Endothelial cell of umbilical vein (primary cell): ENCODE data around the gene KTN1. TPM values are rescaled to one million over a fixed set of nuclear protein-coding genes. Genes with fewer than 3 reads are reported as not detected.

Experiments
- BruUV-seq: library from RNA; stranded (reverse); fragments of 400-500 nt; replicated peaks from 2 replicates; lab custom pipeline; 2021; lab: Mats Ljungman, UMichigan
- CTCF ChIA-PET: fragments of 300-600, 350-600 bp; sonication (Branson Sonifier 250); formaldehyde crosslinking; loops from one replicate; lab custom pipeline; 2021; ENCODE audit warnings: antibody characterized with exemption, inconsistent platforms; lab: Charles Lee
- POLR2A ChIA-PET: fragments of 300-600, 350-600 bp; sonication (Branson Sonifier 250); formaldehyde crosslinking; loops from one replicate; lab custom pipeline; 2021; ENCODE audit warnings: antibody characterized with exemption, inconsistent platforms; lab: Charles Lee
- DNase-seq: peaks from one replicate; pipeline ENCODE4 v3.0.0-alpha.2; 2011; ENCODE audit warnings: low read depth, low spot score
- FAIRE-seq: peaks from 2 replicates; lab custom pipeline; 2011; peaks lifted over from hg19 to GRCh38; lab: Jason Lieb, UNC
- H2AFZ ChIP-seq: 2 replicates; pipeline ENCODE4 v1.6.0; 2012; ENCODE audit warnings: low read depth, low read length, control low read depth, inconsistent platforms
- H3K27ac ChIP-seq: 2 replicates; pipeline ENCODE4 v1.5.1; 2011; ENCODE audit warnings: low read depth, mild to moderate bottlenecking, control low read depth, low read length, moderate library complexity; ENCODE audit not compliant: insufficient read depth
- H3K27me3 ChIP-seq, 2 experiments: 2 replicates each; pipeline versions ENCODE4 v1.6.0 to v1.6.1; 2011; ENCODE audit warnings: low read length in 2 of 2, mixed read lengths in 1 of 2; ENCODE audit not compliant: control insufficient read depth in 2 of 2, insufficient read depth in 2 of 2
- H3K36me3 ChIP-seq, 2 experiments: 2 replicates in 1 of 2; 3 replicates in 1 of 2; pipeline ENCODE4 v1.5.1; 2011; ENCODE audit warnings: low read length in 2 of 2, mild to moderate bottlenecking in 1 of 2, moderate library complexity in 1 of 2; ENCODE audit not compliant: control insufficient read depth in 2 of 2, insufficient read depth in 2 of 2; ENCODE audit errors: extremely low read depth in 1 of 2
- H3K4me1 ChIP-seq: 3 replicates; pipeline ENCODE4 v1.5.1; 2011; ENCODE audit warnings: mild to moderate bottlenecking, low read length; ENCODE audit not compliant: control insufficient read depth, insufficient read depth; ENCODE audit errors: extremely low read depth
- H3K4me2 ChIP-seq: 2 replicates; pipeline ENCODE4 v1.6.1; 2011; ENCODE audit warnings: low read length, control low read depth, mixed read lengths; ENCODE audit not compliant: insufficient read depth
- H3K4me3 ChIP-seq, 3 experiments: fragments of 200-600 bp in 1 of 3; sonication (generic), shearing (Covaris generic) in 1 of 3; replicated peaks in 1 of 3; 2 replicates each; pipeline ENCODE4 v1.5.1; 2011 to 2016; ENCODE audit warnings: control low read depth in 3 of 3, low read length in 3 of 3, mild to moderate bottlenecking in 2 of 3, inconsistent platforms in 1 of 3, low read depth in 1 of 3, moderate library complexity in 1 of 3; ENCODE audit not compliant: insufficient read depth in 1 of 3
- H3K79me2 ChIP-seq: 2 replicates; pipeline ENCODE4 v1.6.0; 2012; ENCODE audit warnings: low read length, inconsistent platforms; ENCODE audit not compliant: control insufficient read depth, insufficient read depth
- H3K9ac ChIP-seq: replicated peaks from 2 replicates; pipeline ENCODE3; 2011; ENCODE audit warnings: low read length, control low read depth; ENCODE audit not compliant: insufficient read depth; ENCODE audit errors: extremely low read depth
- H3K9me1 ChIP-seq: replicated peaks from 3 replicates; pipeline ENCODE4 v1.6.0; 2011; ENCODE audit warnings: mild to moderate bottlenecking, low read length; ENCODE audit not compliant: control insufficient read depth, insufficient read depth; ENCODE audit errors: extremely low read depth
- H3K9me3 ChIP-seq: replicated peaks from 2 replicates; pipeline ENCODE4 v1.5.1; 2012; ENCODE audit warnings: low read length, inconsistent platforms; ENCODE audit not compliant: control insufficient read depth, insufficient read depth
- H4K20me1 ChIP-seq: replicated peaks from 2 replicates; pipeline ENCODE3; 2011; ENCODE audit warnings: mild to moderate bottlenecking, low read length; ENCODE audit not compliant: control insufficient read depth, insufficient read depth; ENCODE audit errors: extremely low read depth
- CTCF ChIP-seq, 2 donors: IDR thresholded peaks; 1 replicate in 1 of 2; 2 replicates in 1 of 2; pipeline ENCODE4 v1.5.1; 2011; ENCODE audit warnings: low read length in 2 of 2, mild to moderate bottlenecking in 2 of 2, moderate library complexity in 2 of 2, control low read depth in 1 of 2, inconsistent platforms in 1 of 2, low read depth in 1 of 2; ENCODE audit not compliant: insufficient read depth in 1 of 2; ENCODE audit errors: extremely low read depth in 1 of 2
- EZH2 ChIP-seq: IDR thresholded peaks from 2 replicates; pipeline ENCODE4 v1.6.1; 2012; ENCODE audit warnings: borderline replicate concordance, low read depth, mild to moderate bottlenecking, moderate library complexity, low read length, inconsistent platforms; ENCODE audit not compliant: severe bottlenecking
- FOS ChIP-seq: IDR thresholded peaks from 2 replicates; pipeline ENCODE4 v1.6.1; 2011; ENCODE audit warnings: mild to moderate bottlenecking, low read length, moderate library complexity, borderline replicate concordance; ENCODE audit not compliant: insufficient read depth
- GATA2 ChIP-seq: IDR thresholded peaks from 2 replicates; pipeline ENCODE4 v1.7.0; 2011; ENCODE audit warnings: low read depth, mild to moderate bottlenecking, moderate library complexity, mixed read lengths, low read length; ENCODE audit not compliant: insufficient read length, insufficient read depth
- JUN ChIP-seq: IDR thresholded peaks from 2 replicates; pipeline ENCODE4 v1.6.1; 2011; ENCODE audit warnings: borderline replicate concordance, low read depth; ENCODE audit not compliant: insufficient read length, insufficient read depth
- MAX ChIP-seq: IDR thresholded peaks from 2 replicates; pipeline ENCODE4 v1.6.1; 2011; ENCODE audit not compliant: insufficient read depth, insufficient read length
- MYC ChIP-seq: IDR thresholded peaks from one replicate; pipeline ENCODE4 v1.6.1; 2011; ENCODE audit warnings: mild to moderate bottlenecking, low read depth, low read length
- POLR2A ChIP-seq: IDR thresholded peaks from 2 replicates; pipeline ENCODE4 v1.6.1; 2012; ENCODE audit warnings: low read depth, mild to moderate bottlenecking, control low read depth, low read length
- POLR2AphosphoS5 ChIP-seq: IDR thresholded peaks from 2 replicates; pipeline ENCODE4 v1.6.1; 2012; ENCODE audit warnings: low read depth, mild to moderate bottlenecking, control low read depth, low read length, moderate library complexity; ENCODE audit not compliant: insufficient read depth
- dilution Hi-C: fragments of 300-500 bp; cut with MboI; formaldehyde crosslinking; loops from one replicate; pipeline ENCODE4 v1.15.0; 2019; ENCODE audit warnings: low sequenced_read_pairs; ENCODE audit not compliant: extremely low pct_ligation_motif_present
- intact Hi-C: fragments of 100-400 bp; cut with micrococcal nuclease; formaldehyde crosslinking; loops from one replicate; pipeline ENCODE4 v1.10.0; 2022
- polyA plus RNA-seq, 4 experiments: library from polyadenylated mRNA; depleted of rRNA in 3 of 4; stranded (reverse) in 3 of 4; unstranded in 1 of 4; fragments of >200 nt; gene quantifications; 2 replicates each; pipeline versions ENCODE4 v1.2.1 to v1.2.3, GENCODE V29; 2011 to 2012; ENCODE audit warnings: missing spikeins in 1 of 4
- total RNA-seq: library from RNA; stranded (reverse); gene quantifications from 2 replicates; pipeline ENCODE4 v1.2.3, GENCODE V29; 2021

The KTN1 gene
- total and polyA plus RNA-seq, 2 donors (not counting 3 experiments of a cell fraction or from before 2014, with no cell fraction given) = 33.2 to 148 TPM

DNA sequence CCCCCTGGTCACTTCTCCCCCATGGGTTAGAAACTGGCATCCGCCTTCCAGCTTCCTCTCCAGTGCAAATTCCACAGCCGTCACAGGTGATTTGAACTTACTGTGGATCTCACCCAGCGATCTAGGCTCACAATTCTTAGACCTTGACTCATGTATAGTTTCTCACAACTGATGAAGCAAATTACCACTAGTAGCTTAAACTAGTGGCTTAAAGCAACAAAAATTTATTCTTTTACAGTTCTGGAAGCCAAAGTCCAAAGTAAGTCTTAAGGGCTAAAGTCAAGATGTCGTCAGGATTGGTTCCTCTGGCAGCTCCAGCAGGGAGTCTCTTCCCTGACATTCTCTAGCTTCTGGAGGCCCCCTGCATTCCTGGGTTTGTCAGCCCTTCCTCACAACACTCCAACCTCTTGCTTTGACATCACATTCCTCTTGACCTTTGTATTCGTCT lies 117.4 kb downstream of the KTN1 start:
- FAIRE-seq (no peak), DNase-seq (no peak)
- TF ChIP-seq POLR2A (no peak), CTCF (IDR thresholded peaks at IDR 0.05; ENCODE audit: extremely low read depth in 1 of 2, insufficient read depth in 1 of 2, low read depth in 1 of 2, low read length in 2 of 2) (no peak), EZH2 (no peak), GATA2 (no peak), MYC (no peak), JUN (no peak), FOS (no peak), MAX (no peak), POLR2AphosphoS5 (no peak)
- no peaks in the 10 kb centered on the region for H4K20me1 ChIP-seq
- H3K9me1 ChIP-seq = no peaks in the 10 kb centered on the region
- H3K79me2 ChIP-seq = no peaks in the 10 kb centered on the region
- no peaks in the 10 kb centered on the region for H3K9me3 ChIP-seq
- dilution Hi-C loops = no loop called here
- H3K27ac ChIP-seq = no peak overlapping the region
- no peak overlapping the region for H3K9ac ChIP-seq
- no peak overlapping the region for H2AFZ ChIP-seq
- no peaks in the 10 kb centered on the region for H3K36me3 ChIP-seq
- POLR2A ChIA-PET = no interaction called here
- H3K27me3 ChIP-seq = no peaks in the 10 kb centered on the region
- no peak overlapping the region for H3K4me2 ChIP-seq
- CTCF ChIA-PET = interaction anchor here (1.1 to 1.9 kb wide), 2 partner anchors 9 to 259 kb away, joined by 3 to 10 read pairs; no protein-coding TSS in a partner anchor
- H3K4me3 ChIP-seq = no peak overlapping the region
- H3K4me1 ChIP-seq = peaks cover 4% of the 10 kb centered on the region
- no TSS peak for BruUV-seq
- intact Hi-C loops = no loop called here
